HepG2 (cell line): ENCODE results near the gene CCT3. TPM values are rescaled to one million over a fixed set of nuclear protein-coding genes. Genes with fewer than 3 reads are reported as not detected.

ENCODE experiments used
- ASH2L ChIP-seq: fragments of 300-600, 200-600 bp; sonication (generic); IDR thresholded peaks from 2 replicates; pipeline ENCODE4 v1.7.0; 2017; ENCODE audit warnings: low read depth, mild to moderate bottlenecking, moderate library complexity, mixed read lengths, low read length; ENCODE audit not compliant: insufficient read length
- CAMTA2 ChIP-seq: sonication (generic); formaldehyde crosslinking; IDR thresholded peaks from 2 replicates; pipeline ENCODE4 v1.4.0; 2020; ENCODE audit warnings: mild to moderate bottlenecking, missing genetic modification reagents, borderline replicate concordance
- CBFB ChIP-seq: sonication (generic); formaldehyde crosslinking; IDR thresholded peaks from 2 replicates; pipeline ENCODE4 v1.4.0; 2020; ENCODE audit warnings: missing genetic modification reagents
- FOSL1 ChIP-seq: sonication (generic); formaldehyde crosslinking; IDR thresholded peaks from 2 replicates; pipeline ENCODE4 v1.9.0; 2021; ENCODE audit warnings: missing genetic modification reagents, borderline replicate concordance
- HCFC1 ChIP-seq: fragments of 150-350 bp; IDR thresholded peaks from 2 replicates; pipeline ENCODE4 v1.6.1; 2014; ENCODE audit warnings: low read depth, low read length
- HDAC2 ChIP-seq: sonication (generic); formaldehyde crosslinking; IDR thresholded peaks from 2 replicates; pipeline ENCODE4 v1.4.0; 2020; ENCODE audit warnings: missing genetic modification reagents
- HOMEZ ChIP-seq: IDR thresholded peaks from 2 replicates; pipeline ENCODE4 v1.6.1; 2016; ENCODE audit warnings: low read depth
- IRX3 ChIP-seq: sonication (generic); formaldehyde crosslinking; IDR thresholded peaks from 2 replicates; pipeline ENCODE4 v1.8.1; 2023; ENCODE audit warnings: mild to moderate bottlenecking, low read depth, missing genetic modification reagents, borderline replicate concordance
- MAZ ChIP-seq, 2 experiments: sonication (generic) in 1 of 2; formaldehyde crosslinking in 1 of 2; IDR thresholded peaks; 2 replicates each; pipeline versions ENCODE4 v1.5.0 to v1.6.1; 2012 to 2020; ENCODE audit warnings: low read depth in 2 of 2, mild to moderate bottlenecking in 2 of 2, borderline replicate concordance in 1 of 2, improper control_type of control experiment in 1 of 2, low read length in 1 of 2, missing genetic modification reagents in 1 of 2, moderate library complexity in 1 of 2
- MXI1 ChIP-seq: IDR thresholded peaks from 3 replicates; pipeline ENCODE4 v1.6.1; 2012; ENCODE audit warnings: low read depth, low read length, inconsistent platforms, borderline replicate concordance
- SP4 ChIP-seq: sonication (generic); formaldehyde crosslinking; IDR thresholded peaks from 2 replicates; pipeline ENCODE4 v1.8.1; 2023; ENCODE audit warnings: mild to moderate bottlenecking, missing genetic modification reagents
- ZBTB26 ChIP-seq: IDR thresholded peaks from 2 replicates; pipeline ENCODE4 v1.6.1; 2016; ENCODE audit warnings: missing compliant biosample characterization, missing genetic modification reagents, borderline replicate concordance
- ZNF142 ChIP-seq: sonication (generic); formaldehyde crosslinking; IDR thresholded peaks from 2 replicates; pipeline ENCODE4 v1.4.0; 2020; ENCODE audit warnings: missing genetic modification reagents
- ZNF33B ChIP-seq: sonication (generic); formaldehyde crosslinking; IDR thresholded peaks from 2 replicates; pipeline ENCODE4 v1.5.1; 2020; ENCODE audit warnings: mild to moderate bottlenecking, missing genetic modification reagents
- ZNF367 ChIP-seq: sonication (generic); formaldehyde crosslinking; IDR thresholded peaks from 2 replicates; pipeline ENCODE4 v1.4.0; 2020; ENCODE audit warnings: missing genetic modification reagents, borderline replicate concordance
- ZNF616 ChIP-seq: sonication (generic); formaldehyde crosslinking; IDR thresholded peaks from 2 replicates; pipeline ENCODE4 v1.5.0; 2020; ENCODE audit warnings: low read depth, mild to moderate bottlenecking, missing genetic modification reagents
- ZNF768 ChIP-seq: sonication (generic); formaldehyde crosslinking; IDR thresholded peaks from 2 replicates; pipeline ENCODE4 v1.4.0; 2020; ENCODE audit warnings: missing genetic modification reagents
- ZNF883 ChIP-seq: sonication (generic); formaldehyde crosslinking; IDR thresholded peaks from 2 replicates; pipeline ENCODE4 v1.5.1; 2020; ENCODE audit warnings: mild to moderate bottlenecking, missing genetic modification reagents; ENCODE audit errors: not compliant biosample characterization
- polyA plus RNA-seq, 8 experiments: library from polyadenylated mRNA; depleted of rRNA in 3 of 8; stranded (reverse) in 7 of 8; unstranded in 1 of 8; fragments of >200 nt; fragmentation: Illumina TruSeq in 4 of 8; extraction: Trizol in 4 of 8; gene quantifications; 2 replicates each; pipeline versions ENCODE4 v1.2.1 to v1.2.3, GENCODE V29; 2011 to 2016; ENCODE audit warnings: low read depth in 4 of 8, missing spikeins in 1 of 8, mixed read lengths in 1 of 8; ENCODE audit not compliant: insufficient read depth in 1 of 8
- total RNA-seq, 5 experiments: library from RNA; depleted of rRNA; stranded (reverse); fragments of >200 nt; fragmentation: Illumina TruSeq; extraction: Trizol; gene quantifications; 2 replicates each; pipeline ENCODE4 v1.2.3, GENCODE V29; 2016; ENCODE audit warnings: low read depth in 1 of 5

CCT3 gene
- total and polyA plus RNA-seq, 2 of the 13 experiments (the other 11 are each of a cell fraction or from before 2014, with no cell fraction given): 319 to 615 TPM

- TF ChIP-seq MXI1 (peak; percentile 47; the same call in 1 of the 3 replicates), ZNF883 (CRISPR knock-in tag) (no peak), HOMEZ (CRISPR knock-in tag) (peak; percentile 36; the same call in 1 of the 2 replicates), ASH2L (peak; percentile 100), ZNF367 (CRISPR knock-in tag) (no peak), MAZ (IDR thresholded peaks at IDR 0.05; ENCODE audit: borderline replicate concordance, low read depth, low read length) (peak; percentile 17; the same call in 1 of the 2 replicates), MAZ (CRISPR knock-in tag; IDR thresholded peaks at IDR 0.05; ENCODE audit: low read depth) (peak; percentile 48), ZNF616 (0 out of 2 replicates have a peak, but pooled peaks have one; percentile 78), HDAC2 (CRISPR knock-in tag) (peak; percentile 95), SP4 (CRISPR knock-in tag) (no peak; the same call in 1 of the 2 replicates), IRX3 (no peak), ZNF33B (CRISPR knock-in tag) (peak; percentile 43; the same call in 1 of the 2 replicates), CBFB (CRISPR knock-in tag) (peak; percentile 90), ZBTB26 (CRISPR knock-in tag) (peak; percentile 87; the same call in 1 of the 2 replicates), ZNF142 (CRISPR knock-in tag) (peak; percentile 64; the same call in 1 of the 2 replicates), HCFC1 (0 out of 2 replicates have a peak, but pooled peaks have one; percentile 16), ZNF768 (CRISPR knock-in tag) (peak; percentile 99; the same call in 1 of the 2 replicates), CAMTA2 (no peak), FOSL1 (CRISPR knock-in tag) (peak; percentile 76)
Measured at GRCh38 chr1:156371553-156372264, 33.6 kb upstream of the CCT3 start (continued).
